HepG2 (cell line): ENCODE data around the gene PTPRE. TPM values are rescaled to one million over a fixed set of nuclear protein-coding genes. Genes with fewer than 3 reads are reported as not detected.

ENCODE experiments used
- ATAC-seq: fragments of 200-7000 bp; cut with Tn5 transposase; 3 replicates; pipeline ENCODE4 v1.9.1; 2020; ENCODE audit warnings: mild to moderate bottlenecking, moderate library complexity
- BruUV-seq: library from RNA; stranded (reverse); fragments of 400-500 nt; replicated peaks from 2 replicates; lab custom pipeline; 2021; lab: Mats Ljungman, UMichigan
- CTCF ChIA-PET: fragments of 300-600 bp; formaldehyde crosslinking; extraction: SDS; loops from one replicate; lab custom pipeline; 2021; ENCODE audit warnings: low total read pairs, inconsistent platforms, low intra/inter-chr PET ratio; lab: Yijun Ruan, JAX
- POLR2A ChIA-PET: fragments of 350-600 bp; sonication (Branson Sonifier 250); formaldehyde crosslinking; loops from one replicate; lab custom pipeline; 2020; ENCODE audit warnings: antibody characterized with exemption, inconsistent platforms; lab: Yijun Ruan, JAX
- DNase-seq: peaks from one replicate; pipeline ENCODE4 v3.0.0-alpha.2; 2015; ENCODE audit warnings: low spot score
- FAIRE-seq: peaks from 3 replicates; lab custom pipeline; 2011; peaks lifted over from hg19 to GRCh38; lab: Jason Lieb, UNC
- H2AFZ ChIP-seq: one replicate; pipeline ENCODE4 v1.6.1; 2011; ENCODE audit warnings: low read length, inconsistent platforms
- H3K27ac ChIP-seq: fragments of 300-600 bp; 3 replicates; pipeline ENCODE4 v1.8.0; 2011; ENCODE audit warnings: mixed run types, mild to moderate bottlenecking, mixed read lengths, low read length, inconsistent platforms; ENCODE audit not compliant: insufficient read depth; ENCODE audit errors: extremely low read length
- H3K27me3 ChIP-seq, 2 experiments: fragments of 200-600 bp in 1 of 2; 2 replicates in 1 of 2; 3 replicates in 1 of 2; pipeline versions ENCODE4 v1.6.0 to v1.8.0; 2011; ENCODE audit warnings: low read length in 2 of 2, mild to moderate bottlenecking in 2 of 2, moderate library complexity in 2 of 2, inconsistent platforms in 1 of 2; ENCODE audit not compliant: insufficient read depth in 2 of 2, control insufficient read depth in 1 of 2
- H3K36me3 ChIP-seq, 2 experiments: fragments of 200-600 bp in 1 of 2; replicated peaks in 1 of 2; 2 replicates in 1 of 2; 3 replicates in 1 of 2; pipeline versions ENCODE4 v1.5.1 to v1.8.0; 2011; ENCODE audit warnings: low read length in 2 of 2, inconsistent platforms in 1 of 2; ENCODE audit not compliant: insufficient read depth in 2 of 2, control insufficient read depth in 1 of 2
- H3K4me1 ChIP-seq: 2 replicates; pipeline ENCODE4 v1.5.1; 2012; ENCODE audit warnings: low read length, inconsistent platforms; ENCODE audit not compliant: insufficient read depth
- H3K4me2 ChIP-seq: 2 replicates; pipeline ENCODE4 v1.6.0; 2011; ENCODE audit warnings: low read depth, low read length, inconsistent platforms
- H3K4me3 ChIP-seq, 3 experiments: fragments of 200-600 bp in 1 of 3; sonication (generic), shearing (Covaris generic) in 1 of 3; replicated peaks in 1 of 3; 2 replicates each; pipeline ENCODE4 v1.5.1; 2011 to 2016; ENCODE audit warnings: low read length in 3 of 3, inconsistent platforms in 2 of 3, low read depth in 2 of 3, mild to moderate bottlenecking in 2 of 3, control low read depth in 1 of 3, mixed read lengths in 1 of 3; ENCODE audit not compliant: insufficient read depth in 1 of 3
- H3K79me2 ChIP-seq: one replicate; pipeline ENCODE4 v1.6.1; 2011; ENCODE audit warnings: low read length, inconsistent platforms; ENCODE audit not compliant: insufficient read depth
- H3K9ac ChIP-seq: 2 replicates; pipeline ENCODE4 v1.6.0; 2011; ENCODE audit warnings: mild to moderate bottlenecking, low read depth, low read length, inconsistent platforms; ENCODE audit not compliant: insufficient read depth
- H3K9me3 ChIP-seq: 2 replicates; pipeline ENCODE4 v1.5.1; 2012; ENCODE audit warnings: mild to moderate bottlenecking, low read length
- H4K20me1 ChIP-seq: 2 replicates; pipeline ENCODE4 v1.6.0; 2011; ENCODE audit warnings: inconsistent platforms, mild to moderate bottlenecking, low read length, moderate library complexity; ENCODE audit not compliant: insufficient read depth
- ARHGAP35 ChIP-seq: sonication (generic); formaldehyde crosslinking; IDR thresholded peaks from 2 replicates; pipeline ENCODE4 v1.9.0; 2022; ENCODE audit warnings: mild to moderate bottlenecking, inconsistent platforms, moderate library complexity, missing genetic modification reagents, borderline replicate concordance
- BCL6 ChIP-seq: IDR thresholded peaks from 2 replicates; pipeline ENCODE4 v1.6.1; 2016; ENCODE audit warnings: missing genetic modification reagents, missing compliant biosample characterization
- GATA4 ChIP-seq: sonication (generic); IDR thresholded peaks from 2 replicates; pipeline ENCODE4 v1.6.1; 2016; ENCODE audit warnings: antibody characterized with exemption, low read depth, borderline replicate concordance
- POLR2G ChIP-seq: fragments of 200-400 bp; formaldehyde crosslinking; IDR thresholded peaks from 2 replicates; pipeline ENCODE4 v1.6.1; 2018; ENCODE audit warnings: mild to moderate bottlenecking, low read depth, low read length, moderate library complexity
- WGBS: methylation state at CpG from one replicate; pipeline ENCODE4 v1.1.6; 2017; ENCODE audit warnings: low lambda C conversion rate; 5-methylcytosine and 5-hydroxymethylcytosine counted together
- in situ Hi-C: cut with HindIII; loops from 2 replicates; pipeline ENCODE4 v1.10.0; 2017; ENCODE audit warnings: low pct_unique_long_range_greater_than_20kb; ENCODE audit not compliant: extremely low pct_ligation_motif_present
- intact Hi-C: fragments of 100-400 bp; cut with micrococcal nuclease; formaldehyde crosslinking; loops from one replicate; pipeline ENCODE4 v1.10.0; 2022; ENCODE audit not compliant: unreplicated experiment
- polyA plus RNA-seq, 8 experiments: library from polyadenylated mRNA; depleted of rRNA in 3 of 8; stranded (reverse) in 7 of 8; unstranded in 1 of 8; fragments of >200 nt; fragmentation: Illumina TruSeq in 4 of 8; extraction: Trizol in 4 of 8; gene quantifications; 2 replicates each; pipeline versions ENCODE4 v1.2.1 to v1.2.3, GENCODE V29; 2011 to 2016; ENCODE audit warnings: low read depth in 4 of 8, missing spikeins in 1 of 8, mixed read lengths in 1 of 8; ENCODE audit not compliant: insufficient read depth in 1 of 8
- total RNA-seq, 5 experiments: library from RNA; depleted of rRNA; stranded (reverse); fragments of >200 nt; fragmentation: Illumina TruSeq; extraction: Trizol; gene quantifications; 2 replicates each; pipeline ENCODE4 v1.2.3, GENCODE V29; 2016; ENCODE audit warnings: low read depth in 1 of 5
- TF ChIP-seq, protein P1 (sequence below): sonication (generic); formaldehyde crosslinking; IDR thresholded peaks from 2 replicates; pipeline ENCODE4 v1.4.0; 2020; ENCODE audit warnings: missing genetic modification reagents
- TF ChIP-seq, protein P2 (sequence below): sonication (generic); formaldehyde crosslinking; IDR thresholded peaks from 2 replicates; pipeline ENCODE4 v1.8.1; 2023; ENCODE audit warnings: missing genetic modification reagents, mild to moderate bottlenecking, borderline replicate concordance
- TF ChIP-seq, protein P3 (sequence below): sonication (generic); formaldehyde crosslinking; IDR thresholded peaks from 2 replicates; pipeline ENCODE4 v1.5.0; 2020; ENCODE audit warnings: missing genetic modification reagents, mild to moderate bottlenecking, borderline replicate concordance

Gene PTPRE
- total and polyA plus RNA-seq, 2 of the 13 experiments (the other 11 are each of a cell fraction or from before 2014, with no cell fraction given) = 0.01 to 0.02 TPM

DNA sequence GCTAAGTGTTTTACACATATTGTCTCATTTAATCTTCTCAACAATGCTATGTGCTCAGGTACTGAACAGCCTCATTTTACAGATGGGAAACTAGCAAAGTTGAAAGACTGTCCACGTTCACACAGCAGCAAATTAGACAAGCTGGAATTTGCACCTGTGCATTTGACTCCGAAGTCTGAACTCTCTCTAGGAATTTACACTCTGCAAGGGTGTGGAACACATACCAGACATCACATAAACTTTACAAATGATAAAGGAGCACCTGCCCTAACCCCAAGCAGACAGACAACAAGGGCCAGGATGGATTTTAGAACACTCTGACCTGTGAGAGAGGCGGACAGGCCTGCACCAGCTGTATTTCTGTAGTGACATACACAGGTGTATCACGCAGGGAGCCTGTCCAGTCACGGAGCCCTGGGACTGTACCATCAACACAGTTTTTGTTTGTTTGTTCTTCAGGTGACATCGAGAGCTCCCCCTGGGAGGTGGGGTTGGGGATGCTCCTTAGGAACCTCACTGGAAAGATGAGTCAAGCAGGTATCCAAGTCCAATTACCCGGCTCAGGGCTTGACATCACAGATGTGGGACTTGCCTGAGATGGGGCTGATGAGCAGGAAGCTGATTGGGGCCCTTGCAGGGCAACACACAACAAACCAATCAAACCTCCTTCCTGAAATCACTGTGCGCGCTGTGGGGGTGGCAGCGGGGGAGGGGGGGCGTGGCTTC, 188.3 kb downstream of the PTPRE start:
- TF ChIP-seq POLR2G = 0 out of 2 replicates have a peak, but pooled peaks have one; percentile 7
- TF ChIP-seq, protein P1, sequence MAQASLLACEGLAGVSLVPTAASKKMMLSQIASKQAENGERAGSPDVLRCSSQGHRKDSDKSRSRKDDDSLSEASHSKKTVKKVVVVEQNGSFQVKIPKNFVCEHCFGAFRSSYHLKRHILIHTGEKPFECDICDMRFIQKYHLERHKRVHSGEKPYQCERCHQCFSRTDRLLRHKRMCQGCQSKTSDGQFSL (CRISPR knock-in tag) = no peak
- TF ChIP-seq BCL6 (CRISPR knock-in tag) = peak; percentile 73
- ChIA-PET CTCF (no interaction called here), POLR2A (no interaction called here)
- Histone ChIP-seq H3K4me2 (no peak overlapping the region), H3K27me3 (peaks cover 0 to 3% of the 10 kb centered on the region in 2 experiments; a peak in 2 of 5 replicates), H3K9me3 (no peaks in the 10 kb centered on the region), H3K4me3 (no peak overlapping the region), H3K27ac (no peak overlapping the region), H2AFZ (no peak overlapping the region), H3K79me2 (no peaks in the 10 kb centered on the region), H4K20me1 (no peaks in the 10 kb centered on the region), H3K4me1 (no peaks in the 10 kb centered on the region), H3K36me3 (peaks cover 8 to 26% of the 10 kb centered on the region in 2 experiments), H3K9ac (no peak overlapping the region)
- BruUV-seq = no TSS peak
- intact Hi-C loops (no loop called here), in situ Hi-C loops (loop anchor here (25.0 kb wide), 1 partner anchor 442 kb away; no protein-coding TSS in a partner anchor)
- ATAC-seq (peak; percentile 19), DNase-seq (no peak), FAIRE-seq (no peak)
- 63% methylated on average over 9 of the region's 11 CpGs for WGBS

DNA sequence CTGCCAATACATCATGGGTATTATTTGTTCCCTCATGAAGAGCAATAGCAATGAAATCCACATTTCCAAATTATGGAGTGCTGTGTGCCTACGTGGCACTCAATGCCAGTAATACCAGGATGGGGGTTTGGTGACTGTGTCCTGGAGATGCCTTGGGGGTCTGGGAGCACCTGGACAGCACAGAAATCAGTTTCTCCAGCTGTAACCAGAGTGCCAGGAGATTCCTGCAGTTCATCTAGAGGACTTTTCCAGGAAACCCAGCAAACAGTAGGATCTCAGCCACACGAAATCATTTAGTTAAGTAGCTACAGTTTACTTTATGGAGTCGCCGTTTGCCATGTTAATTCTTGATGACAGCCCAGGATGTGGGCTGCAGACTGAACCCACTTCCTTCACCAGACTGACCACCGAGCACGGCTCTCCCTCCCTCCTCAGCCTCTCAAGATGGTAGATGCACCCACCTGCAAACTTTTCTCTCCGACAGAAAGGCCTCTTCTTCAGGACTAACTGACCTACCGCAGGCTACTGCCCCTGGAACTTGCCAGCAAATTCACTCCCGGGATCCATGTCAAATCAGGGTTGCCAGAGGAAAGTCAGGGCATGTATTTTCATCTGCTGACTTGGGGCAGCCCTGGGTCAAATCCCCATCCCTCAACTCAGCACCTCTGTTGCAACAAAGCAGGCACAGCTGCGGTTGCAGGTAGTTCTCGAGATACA, 189.0 kb downstream of the PTPRE start:
- no peaks in the 10 kb centered on the region for H3K4me1 ChIP-seq
- no peak overlapping the region for H3K4me2 ChIP-seq
- no peaks in the 10 kb centered on the region for H3K9me3 ChIP-seq
- ATAC-seq = no peak
- CTCF ChIA-PET = no interaction called here
- H3K27me3 ChIP-seq = no peaks in the 10 kb centered on the region; a peak in 1 of 5 replicates
- in situ Hi-C loops = loop anchor here (25.0 kb wide), 1 partner anchor 441 kb away; no protein-coding TSS in a partner anchor
- 91% methylated on average over 6 of the region's 11 CpGs for WGBS
- H3K9ac ChIP-seq = no peak overlapping the region
- POLR2A ChIA-PET = no interaction called here
- FAIRE-seq = no peak
- 0 out of 2 replicates have a peak, but pooled peaks have one; percentile 11 for TF ChIP-seq POLR2G
- TF ChIP-seq, protein P2, sequence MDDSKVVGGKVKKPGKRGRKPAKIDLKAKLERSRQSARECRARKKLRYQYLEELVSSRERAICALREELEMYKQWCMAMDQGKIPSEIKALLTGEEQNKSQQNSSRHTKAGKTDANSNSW (CRISPR knock-in tag) = no peak
- TF ChIP-seq, protein P3, sequence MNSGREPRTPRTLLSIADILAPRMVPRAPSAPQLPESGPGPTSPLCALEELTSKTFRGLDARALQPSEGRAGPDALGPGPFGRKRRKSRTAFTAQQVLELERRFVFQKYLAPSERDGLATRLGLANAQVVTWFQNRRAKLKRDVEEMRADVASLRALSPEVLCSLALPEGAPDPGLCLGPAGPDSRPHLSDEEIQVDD = no peak
- no peak for TF ChIP-seq ARHGAP35
- no peak for TF ChIP-seq GATA4
- intact Hi-C loops = no loop called here
- no TSS peak for BruUV-seq
- no peaks in the 10 kb centered on the region for H4K20me1 ChIP-seq
- H3K4me3 ChIP-seq = no peak overlapping the region
- no peak overlapping the region for H2AFZ ChIP-seq
- no peaks in the 10 kb centered on the region for H3K79me2 ChIP-seq
- no peak for DNase-seq
- peaks cover 8 to 34% of the 10 kb centered on the region in 2 experiments for H3K36me3 ChIP-seq
- no peak overlapping the region for H3K27ac ChIP-seq
